ENCODE results near the gene PIGN.
"Not testable (repeated sequence)": the region's sequence is repeated elsewhere in the genome, so short reads cannot be mapped to it uniquely, and the experiment has no call there.

Gene PIGN

DNA sequence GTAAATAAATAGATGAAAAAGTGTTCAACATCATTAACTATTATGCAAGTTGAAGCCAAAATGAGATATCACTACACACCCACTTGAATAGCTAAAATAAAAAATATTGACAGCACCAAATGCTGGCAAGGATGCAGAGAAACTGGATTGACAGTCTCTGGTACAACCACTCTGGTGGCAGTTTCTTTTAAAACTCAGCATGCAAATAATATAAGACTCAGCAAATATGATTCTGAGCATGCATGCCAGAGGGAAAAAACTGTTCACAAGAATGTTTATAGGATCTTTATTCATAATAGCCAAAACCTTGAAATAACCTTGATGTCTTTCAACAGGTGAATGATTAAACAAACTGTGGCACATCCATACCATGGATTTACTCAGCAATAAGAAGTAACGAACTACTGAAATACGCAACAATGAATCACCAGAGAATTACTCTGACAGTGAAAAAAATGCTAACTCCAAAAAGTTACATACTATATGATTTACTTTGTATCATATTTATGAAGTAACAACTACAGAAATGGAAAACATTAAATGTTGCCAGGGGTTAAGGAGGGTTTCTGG is 131.8 kb downstream of the PIGN start:
- H3K4me3 ChIP-seq (ENCODE audit: low read depth, low read length), result no peak overlapping the region
- TF ChIP-seq, protein P1, sequence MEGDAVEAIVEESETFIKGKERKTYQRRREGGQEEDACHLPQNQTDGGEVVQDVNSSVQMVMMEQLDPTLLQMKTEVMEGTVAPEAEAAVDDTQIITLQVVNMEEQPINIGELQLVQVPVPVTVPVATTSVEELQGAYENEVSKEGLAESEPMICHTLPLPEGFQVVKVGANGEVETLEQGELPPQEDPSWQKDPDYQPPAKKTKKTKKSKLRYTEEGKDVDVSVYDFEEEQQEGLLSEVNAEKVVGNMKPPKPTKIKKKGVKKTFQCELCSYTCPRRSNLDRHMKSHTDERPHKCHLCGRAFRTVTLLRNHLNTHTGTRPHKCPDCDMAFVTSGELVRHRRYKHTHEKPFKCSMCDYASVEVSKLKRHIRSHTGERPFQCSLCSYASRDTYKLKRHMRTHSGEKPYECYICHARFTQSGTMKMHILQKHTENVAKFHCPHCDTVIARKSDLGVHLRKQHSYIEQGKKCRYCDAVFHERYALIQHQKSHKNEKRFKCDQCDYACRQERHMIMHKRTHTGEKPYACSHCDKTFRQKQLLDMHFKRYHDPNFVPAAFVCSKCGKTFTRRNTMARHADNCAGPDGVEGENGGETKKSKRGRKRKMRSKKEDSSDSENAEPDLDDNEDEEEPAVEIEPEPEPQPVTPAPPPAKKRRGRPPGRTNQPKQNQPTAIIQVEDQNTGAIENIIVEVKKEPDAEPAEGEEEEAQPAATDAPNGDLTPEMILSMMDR (conservative IDR thresholded peaks at IDR 0.05; ENCODE audit: low read depth, low read length), result no peak
- DNase-seq (ENCODE audit: low read depth), result no peak

DNA sequence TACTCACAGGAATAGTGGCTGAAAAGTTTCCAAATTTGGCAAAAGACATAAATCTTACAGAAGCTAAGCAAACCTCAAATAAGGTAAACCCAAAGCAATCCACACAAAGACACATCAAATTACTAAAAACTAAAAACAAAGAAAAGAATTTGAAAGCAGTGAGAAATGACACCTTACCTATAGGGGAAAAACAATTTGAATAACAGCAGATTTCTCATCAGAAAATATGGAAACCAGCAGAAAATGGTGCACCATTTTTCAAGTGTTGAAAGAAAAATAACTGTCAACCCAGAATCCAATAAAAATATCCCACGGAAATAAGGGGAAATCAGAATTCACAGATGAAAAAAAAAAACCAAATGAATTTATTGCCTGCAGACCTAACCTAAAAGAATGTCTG is 138.6 kb downstream of the PIGN start:
- DNase-seq (ENCODE audit: low read depth), result no peak
- TF ChIP-seq, protein P1 (conservative IDR thresholded peaks at IDR 0.05; ENCODE audit: low read depth, low read length), result no peak
- H3K4me3 ChIP-seq (ENCODE audit: low read depth, low read length), result no peak overlapping the region

DNA sequence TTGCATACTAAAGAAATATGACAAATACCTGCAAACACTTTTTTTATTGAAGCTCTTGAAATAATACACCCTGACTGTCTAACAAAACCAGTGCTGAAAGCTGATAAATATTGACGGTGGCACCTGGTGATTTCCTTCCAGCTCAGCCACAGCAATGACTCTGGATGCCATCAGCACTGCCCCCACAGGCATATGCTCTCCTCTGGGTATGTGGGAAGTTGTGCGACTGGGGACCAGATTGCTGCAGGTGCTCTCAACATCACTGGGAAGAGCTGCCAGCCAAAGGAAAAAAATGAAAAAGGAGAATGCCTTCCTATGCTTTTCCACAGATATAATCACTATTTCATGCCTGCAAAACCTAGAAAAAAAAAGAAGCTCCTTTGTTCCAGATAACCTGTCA is 141.5 kb downstream of the PIGN start:
- TF ChIP-seq, protein P1 (conservative IDR thresholded peaks at IDR 0.05; ENCODE audit: low read depth, low read length), result no peak
- no peak for DNase-seq (ENCODE audit: low read depth)
- H3K4me3 ChIP-seq (ENCODE audit: low read depth, low read length), result no peak overlapping the region

DNA sequence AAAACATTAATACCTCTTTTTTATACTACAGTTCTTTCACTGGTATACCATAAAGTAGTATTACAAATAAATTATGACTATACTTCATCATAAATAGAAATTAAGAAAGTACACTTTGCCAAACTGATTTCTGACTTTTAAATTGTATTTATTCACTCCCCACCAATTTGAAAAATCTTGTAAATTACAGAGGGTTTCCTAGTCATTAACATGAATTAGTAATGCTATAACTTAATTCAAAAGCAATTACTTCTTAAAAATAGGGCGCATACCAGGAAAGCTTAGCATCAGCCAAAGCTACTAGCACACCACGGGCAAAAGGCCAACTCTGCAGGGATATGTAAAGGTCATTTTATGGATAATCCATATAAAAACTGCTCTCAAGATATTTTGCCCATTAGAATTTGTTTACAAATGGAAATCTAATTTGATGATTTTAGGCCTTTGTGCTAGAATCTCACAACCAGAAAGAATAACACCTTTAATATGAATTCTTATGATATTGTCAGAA is 142.3 kb downstream of the PIGN start:
- TF ChIP-seq, protein P1 (conservative IDR thresholded peaks at IDR 0.05; ENCODE audit: low read depth, low read length), result no peak
- peak; percentile 72 for DNase-seq (ENCODE audit: low read depth)
- H3K4me3 ChIP-seq (ENCODE audit: low read depth, low read length), result no peak overlapping the region

DNA sequence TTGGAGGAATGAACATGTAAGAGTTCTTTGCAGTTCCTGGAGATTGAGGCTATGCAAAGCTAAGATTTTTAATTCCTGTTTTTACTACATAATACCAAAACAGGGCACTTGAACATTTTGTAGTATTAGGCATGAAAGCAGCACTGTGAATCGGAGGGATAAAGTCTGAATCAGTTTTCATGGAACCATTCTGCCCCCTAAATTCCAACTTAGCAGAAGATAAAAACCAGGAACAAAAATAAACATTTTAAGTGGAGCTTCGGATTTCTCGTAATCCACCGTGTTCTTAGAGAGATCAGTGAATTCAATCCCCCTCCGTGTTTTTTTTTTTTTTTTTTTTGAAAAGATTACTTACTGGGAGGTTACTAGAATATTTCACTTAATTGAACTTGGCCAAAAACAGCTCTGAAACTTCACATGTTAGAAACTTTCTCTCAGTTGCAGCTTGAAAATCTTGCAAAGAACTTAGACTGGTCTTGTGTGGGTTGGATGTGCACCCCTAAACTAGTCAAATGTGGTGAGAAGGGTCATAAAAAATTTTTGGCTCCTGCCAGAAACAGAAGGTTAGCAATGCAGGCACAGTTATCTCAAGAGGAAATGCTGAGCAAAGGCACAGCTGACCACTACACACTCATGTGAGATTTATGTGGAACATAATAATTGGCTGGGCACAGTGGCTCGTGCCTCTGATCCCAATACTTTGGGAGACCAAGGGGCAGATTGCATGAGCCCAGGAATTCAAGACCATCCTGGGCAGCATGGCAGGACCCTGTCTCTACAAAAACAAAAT is 148.7 kb downstream of the PIGN start:
- TF ChIP-seq, protein P1 (conservative IDR thresholded peaks at IDR 0.05; ENCODE audit: low read depth, low read length), result no peak
- peak; percentile 72 for DNase-seq (ENCODE audit: low read depth)
- no peak overlapping the region for H3K4me3 ChIP-seq (ENCODE audit: low read depth, low read length)

DNA sequence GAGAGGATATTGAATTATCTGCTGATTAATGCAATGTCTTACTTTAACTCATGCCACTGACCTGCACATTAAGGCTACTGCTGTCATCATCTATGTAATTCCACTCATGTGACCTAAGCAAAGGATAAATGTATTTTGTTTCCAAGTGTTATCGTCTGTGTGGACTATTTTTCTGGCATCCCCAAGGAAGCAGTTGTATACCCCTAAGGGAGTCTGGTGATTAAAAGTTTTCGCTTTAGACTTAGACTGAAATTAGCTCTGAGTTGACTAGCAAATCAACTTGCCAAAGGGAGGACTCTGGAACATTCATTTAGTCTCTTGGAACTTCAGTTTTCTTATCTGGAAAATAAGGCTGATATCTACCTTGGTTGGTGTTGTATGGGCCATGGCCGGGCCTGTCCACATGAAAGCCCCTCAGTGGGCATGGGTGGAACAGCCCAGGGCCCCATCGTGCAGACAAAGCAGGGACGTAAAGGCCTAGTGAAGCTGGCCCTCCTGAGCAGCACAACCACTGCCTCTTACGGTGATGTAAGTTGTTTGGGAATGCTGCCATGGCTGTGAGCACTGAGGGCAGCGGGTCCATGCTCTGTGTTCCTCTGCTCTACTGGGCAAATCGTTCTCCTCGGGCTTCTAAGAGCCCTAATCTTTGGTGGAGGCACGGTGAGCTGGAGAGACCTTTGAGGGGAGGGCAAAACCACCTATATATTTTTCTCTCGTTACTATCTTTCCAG is 149.7 kb downstream of the PIGN start:
- peak; percentile 52 for DNase-seq (ENCODE audit: low read depth)
- TF ChIP-seq, protein P1 (conservative IDR thresholded peaks at IDR 0.05; ENCODE audit: low read depth, low read length), result no peak
- no peak overlapping the region for H3K4me3 ChIP-seq (ENCODE audit: low read depth, low read length)

DNA sequence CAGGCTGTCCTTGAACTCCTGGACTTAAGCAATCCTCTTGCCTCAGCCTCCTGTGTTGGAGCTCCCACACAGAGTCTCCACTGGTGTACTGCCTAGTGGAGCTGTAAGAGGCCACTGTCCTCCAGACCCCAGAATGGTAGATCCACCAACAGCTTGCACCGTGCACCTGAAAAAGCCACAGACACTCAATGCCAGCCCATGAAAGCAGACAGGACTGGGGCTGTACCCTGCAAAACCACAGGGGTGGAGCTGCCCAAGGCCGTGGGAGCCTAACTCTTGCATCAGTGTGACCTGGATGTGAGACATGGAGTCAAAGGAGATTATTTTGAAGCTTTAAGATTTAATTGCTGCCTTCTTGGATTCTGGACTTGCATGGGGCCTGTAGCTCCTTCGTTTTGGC is 152.6 kb downstream of the PIGN start:
- H3K4me3 ChIP-seq (ENCODE audit: low read depth, low read length); DNase-seq (ENCODE audit: low read depth): not testable (repeated sequence)

All from choroid plexus epithelial cell (primary cell).